NCI-H2081 (cell line): Measurements from ENCODE around the gene SCRN1.

Source experiments
- DNase-seq, 2 experiments: peaks; one replicate each; lab custom pipeline; 2025; lab: John Stamatoyannopoulos, UW

SCRN1 gene

DNA sequence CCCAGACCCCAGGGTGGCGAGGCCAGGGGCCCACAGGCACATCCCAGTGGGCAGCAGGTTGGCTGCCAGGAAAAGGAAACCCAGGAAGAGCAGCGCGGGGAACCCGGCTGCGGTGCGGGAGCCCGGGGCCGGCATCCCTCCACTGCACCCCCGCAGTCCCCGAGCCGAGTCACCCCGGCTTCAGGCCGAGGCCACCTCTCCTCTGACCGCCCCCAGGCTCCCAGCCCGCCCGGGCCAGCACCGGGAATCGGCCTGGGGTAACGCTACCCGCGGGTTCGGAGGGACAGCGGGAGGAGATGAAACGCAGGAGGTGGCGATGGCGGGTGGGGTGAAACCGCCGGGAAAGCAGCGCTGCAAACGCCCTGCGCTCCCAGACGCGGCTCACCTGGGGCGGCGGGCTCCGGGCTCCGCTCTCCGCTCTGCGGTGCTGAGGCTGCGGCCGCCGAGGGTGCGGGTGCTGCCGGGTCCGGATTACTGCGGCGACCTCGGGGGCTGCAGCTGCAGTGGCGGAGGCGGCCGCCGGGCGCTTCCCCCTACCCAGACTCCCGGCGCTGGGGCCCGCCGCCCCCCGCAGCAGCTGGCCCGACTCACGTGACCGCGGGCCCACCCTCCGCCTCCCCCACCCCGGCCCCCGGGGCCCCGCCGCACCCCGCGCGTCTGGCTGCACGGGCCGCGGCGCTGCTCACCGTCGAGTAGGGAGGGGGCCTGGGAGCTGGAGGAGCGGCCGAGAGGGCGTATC lies at the start of gene SCRN1:
SCRN1 (minus strand) TSS at position 545 of the 739 bp plus-strand sequence. CDS start 20,734 bp downstream, outside the sequence.
- DNase-seq, result peak; percentile 64 to 80

- no peak for DNase-seq
These were observed 48.8 kb upstream of the SCRN1 start for GRCh38 chr7:30038196-30038980.

DNA sequence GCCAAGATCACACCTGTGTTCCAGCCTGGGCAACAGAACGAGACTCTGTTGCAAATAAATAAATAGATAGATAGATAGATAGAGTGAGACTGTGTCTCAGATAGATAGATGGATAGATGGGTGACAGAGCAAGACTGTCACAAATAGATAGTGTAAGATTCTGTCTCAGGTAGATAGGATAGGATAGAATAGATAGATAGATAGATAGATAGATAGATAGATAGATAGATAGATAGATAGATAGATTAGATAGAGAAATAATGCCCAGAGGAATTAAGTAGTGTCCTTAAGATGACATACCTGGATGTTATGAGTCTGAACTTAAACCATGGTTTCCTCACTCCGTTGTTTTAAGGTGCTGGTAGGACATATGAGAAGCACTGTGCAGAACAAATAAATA lies 46.6 kb upstream of the SCRN1 start:
- no peak for DNase-seq

DNA sequence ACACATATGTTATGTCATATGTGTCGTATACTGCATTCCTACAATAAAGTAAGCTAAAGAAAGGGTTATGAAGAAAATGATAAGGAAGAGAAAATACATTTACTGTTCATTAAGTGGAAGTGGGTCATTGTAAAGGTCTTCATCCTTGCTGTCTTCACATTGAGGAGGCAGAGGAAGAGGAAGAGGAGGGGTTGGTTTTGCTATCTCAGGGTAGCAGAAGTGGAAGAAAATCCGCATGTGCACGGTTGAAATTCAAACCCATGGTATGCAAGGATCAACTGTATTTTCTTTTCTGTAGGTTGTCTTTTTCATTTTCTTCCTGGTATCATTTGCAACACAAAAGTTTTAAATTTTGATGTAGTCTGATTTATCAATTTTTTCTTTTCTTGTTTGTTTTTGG lies 44.9 kb upstream of the SCRN1 start:
- no peak for DNase-seq

DNA sequence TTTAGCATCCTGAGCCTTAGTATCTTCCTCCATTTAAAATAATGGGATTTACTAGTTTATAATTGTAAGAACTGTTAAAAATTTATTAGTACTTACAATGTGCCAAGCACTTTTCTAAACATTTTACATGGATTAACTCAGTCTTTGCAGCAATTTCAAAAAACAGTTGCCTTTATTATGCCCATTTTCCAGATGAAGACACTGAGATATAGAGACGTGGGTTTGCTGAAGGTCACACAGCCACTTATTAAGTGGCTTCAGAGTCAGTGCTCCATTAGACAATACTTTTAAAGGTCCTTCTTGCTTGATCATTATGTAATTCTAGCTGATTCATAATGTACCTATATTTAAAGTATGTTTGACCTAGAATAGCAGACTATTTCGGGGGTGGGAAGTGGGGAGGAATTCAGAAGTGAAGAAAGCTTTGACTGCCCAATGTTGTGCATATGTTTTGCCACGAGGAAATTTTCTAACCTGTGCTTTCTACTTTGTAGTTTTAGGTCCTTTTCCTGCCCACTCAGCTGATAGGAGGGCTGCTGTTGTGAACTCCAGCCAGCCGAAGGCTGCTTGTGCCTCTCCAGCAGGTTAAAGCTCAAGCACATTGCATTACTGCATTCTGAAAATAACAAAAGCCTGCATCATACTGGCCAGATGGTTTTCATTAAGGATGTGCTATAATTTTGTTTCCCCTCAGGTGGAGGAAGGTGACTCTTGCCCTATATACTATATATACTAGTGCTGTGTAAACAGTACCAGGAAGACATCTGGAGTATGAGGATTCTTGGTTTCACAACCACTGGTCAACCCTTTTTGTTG lies 42.9 kb upstream of the SCRN1 start:
- DNase-seq, result no peak

GRCh38 chr7:30029696-30030095 lies 40.1 kb upstream of the SCRN1 start:
- no peak for DNase-seq

DNA sequence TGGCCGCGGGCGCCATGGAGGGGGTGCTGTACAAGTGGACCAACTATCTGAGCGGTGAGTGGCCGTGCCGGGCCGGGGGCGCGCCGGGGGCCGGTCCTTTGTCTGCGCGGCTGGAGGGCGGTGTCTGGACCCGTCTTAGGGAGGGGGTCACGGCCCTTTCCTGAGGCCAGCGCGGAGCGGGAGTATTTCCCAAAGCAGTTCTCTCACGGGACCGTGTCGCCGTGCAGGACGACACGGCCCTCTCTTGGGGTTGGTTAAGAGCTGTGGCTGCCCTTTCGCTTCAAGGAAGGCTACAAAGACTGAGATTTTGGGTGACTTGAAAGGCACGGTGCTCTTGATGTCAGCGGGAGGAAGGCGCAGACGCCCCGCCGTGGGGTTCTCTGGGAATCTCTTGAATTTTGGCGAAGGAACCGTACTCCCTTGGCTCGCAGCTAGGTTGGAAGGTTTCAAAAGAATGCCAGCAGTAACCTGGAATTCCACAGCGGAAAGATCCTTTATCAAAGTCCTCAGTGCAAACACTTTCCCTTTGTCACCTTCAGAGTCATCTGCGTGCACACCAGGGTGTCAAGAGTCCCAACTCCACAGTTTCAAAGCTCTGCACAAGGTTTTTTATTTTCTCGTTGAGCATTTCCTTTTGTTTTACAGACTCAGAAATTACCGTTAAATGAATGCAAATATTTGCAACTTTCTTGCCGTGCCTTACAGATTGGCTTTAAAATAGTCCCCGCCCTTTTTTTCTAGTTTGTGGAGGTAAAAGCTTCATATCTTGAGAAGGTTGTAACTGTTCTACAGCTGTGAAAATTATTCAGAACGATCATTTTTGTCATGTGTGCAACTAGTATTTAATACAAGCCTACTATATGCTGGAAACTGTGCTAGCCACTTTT lies 39.4 kb upstream of the SCRN1 start:
- peak in 1 of 2 experiments; percentile 30 for DNase-seq

GRCh38 chr7:30028216-30028748 lies 38.7 kb upstream of the SCRN1 start, which contains the start of gene PLEKHA8:
PLEKHA8 (plus strand) TSS chr7:30028412; CDS start chr7:30028763, 351 bp downstream.
- DNase-seq, result peak; percentile 80 to 86

DNA sequence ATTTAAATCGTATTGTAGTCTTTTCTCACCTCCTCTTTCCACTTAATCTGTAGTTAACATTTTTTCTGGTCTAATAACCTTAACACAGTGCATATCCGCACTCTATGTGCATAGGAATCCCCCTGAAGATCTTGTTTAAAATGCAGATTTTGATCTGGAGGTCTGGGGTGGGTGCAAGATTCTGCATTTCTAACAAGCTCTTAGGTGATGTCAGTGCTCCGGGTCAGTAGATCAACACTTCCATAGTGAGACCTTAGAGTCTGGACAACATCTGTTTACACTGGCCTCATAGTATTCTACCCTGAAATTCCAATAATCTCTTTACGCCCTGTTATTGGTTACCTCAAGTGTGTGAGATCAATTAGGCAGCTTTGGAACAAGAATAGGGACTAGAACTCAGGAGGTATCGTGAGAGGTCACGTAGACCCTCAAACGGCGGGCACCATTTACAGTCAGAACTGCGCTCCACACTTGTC lies 38.2 kb upstream of the SCRN1 start:
- no peak for DNase-seq

DNA sequence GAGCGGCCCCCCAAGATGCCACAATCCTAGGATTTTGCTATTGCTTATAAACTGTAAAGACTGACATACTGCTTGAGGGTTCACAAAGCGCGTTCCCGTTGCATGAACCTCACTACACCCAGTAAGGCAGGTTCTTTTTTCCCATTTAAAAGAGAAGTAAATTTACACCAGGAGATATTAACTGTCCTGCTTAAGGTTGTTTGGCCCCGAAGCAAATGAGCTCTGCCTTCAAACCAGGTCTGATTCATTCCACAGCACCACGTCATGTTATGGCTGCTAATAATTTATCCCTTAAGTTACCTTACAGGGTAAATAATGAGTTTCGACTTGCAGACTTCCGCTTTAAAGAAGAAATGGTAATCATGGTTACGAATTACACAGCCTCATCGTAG lies 37.5 kb upstream of the SCRN1 start:
- peak in 1 of 2 experiments; percentile 54 for DNase-seq

GRCh38 chr7:30026229-30027064 lies 36.8 kb upstream of the SCRN1 start, which contains the start of gene FKBP14:
FKBP14 (minus strand) TSS chr7:30026702; CDS start chr7:30026508, 194 bp downstream.
- peak; percentile 99 to 100 for DNase-seq

- no peak for DNase-seq
These were observed 33.9 kb upstream of the SCRN1 start for GRCh38 chr7:30023524-30023923.

DNA sequence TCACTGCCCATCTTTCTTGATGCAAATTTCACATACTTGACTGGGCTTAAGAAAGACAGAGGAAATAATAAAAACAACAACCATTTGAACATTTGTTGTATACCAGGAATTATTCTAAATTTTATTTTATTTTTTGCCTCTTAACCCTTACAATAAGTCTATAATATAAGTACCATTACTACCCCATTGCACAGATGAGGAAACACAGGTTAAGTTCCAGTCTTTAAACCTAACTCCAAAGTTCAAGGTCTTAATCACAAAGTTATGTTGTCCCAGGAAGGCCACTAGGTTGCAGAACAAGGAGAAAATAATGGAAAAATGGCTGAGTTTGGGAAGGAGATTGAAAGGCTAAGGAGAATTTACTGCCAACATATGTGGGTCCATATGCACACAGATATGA lies 33.4 kb upstream of the SCRN1 start:
- DNase-seq, result no peak

DNA sequence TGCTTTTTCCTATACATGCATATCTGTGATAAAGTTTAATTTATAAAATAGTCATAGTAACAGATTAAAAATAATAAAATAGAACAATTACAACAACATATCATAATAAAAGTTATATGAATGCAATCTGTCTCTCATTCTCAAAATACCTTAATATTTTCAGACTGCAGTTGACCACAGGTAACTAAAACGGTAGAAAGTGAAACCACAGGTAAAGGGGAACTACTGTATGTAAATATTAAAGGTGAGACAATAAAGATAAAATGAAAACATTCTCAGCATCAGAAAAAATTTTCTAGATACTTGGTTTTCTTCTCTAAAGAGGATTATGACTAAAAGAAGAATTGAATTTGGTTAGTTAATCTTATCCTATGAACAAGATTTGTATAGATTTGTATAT lies 30.9 kb upstream of the SCRN1 start:
- no peak for DNase-seq

- DNase-seq, result no peak
These were observed 30.4 kb upstream of the SCRN1 start for GRCh38 chr7:30019960-30020359.

DNA sequence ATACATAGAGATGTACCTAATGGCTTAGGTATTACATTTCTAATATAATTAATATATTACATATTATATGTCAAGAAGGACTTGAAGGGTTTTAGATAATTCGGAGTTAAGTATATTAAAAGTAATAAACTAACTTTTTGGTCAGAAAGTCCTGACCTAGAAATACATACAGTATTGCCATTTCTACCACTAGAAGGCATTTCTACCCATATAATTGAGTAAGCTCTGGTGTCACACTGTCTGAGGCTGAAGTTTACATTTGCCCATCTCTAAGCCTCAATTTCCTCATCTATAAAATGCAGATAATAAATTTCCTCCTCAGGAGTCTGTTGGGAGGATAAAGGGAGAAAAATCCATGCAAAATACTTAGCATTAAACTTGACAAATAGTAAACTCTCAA lies 29.8 kb upstream of the SCRN1 start:
- no peak for DNase-seq

GRCh38 chr7:30018451-30018850 lies 28.9 kb upstream of the SCRN1 start:
- DNase-seq, result no peak

- DNase-seq, result no peak
These were observed 23.2 kb upstream of the SCRN1 start for GRCh38 chr7:30012757-30013156.

GRCh38 chr7:30010021-30010420 lies 20.4 kb upstream of the SCRN1 start:
- no peak for DNase-seq

DNA sequence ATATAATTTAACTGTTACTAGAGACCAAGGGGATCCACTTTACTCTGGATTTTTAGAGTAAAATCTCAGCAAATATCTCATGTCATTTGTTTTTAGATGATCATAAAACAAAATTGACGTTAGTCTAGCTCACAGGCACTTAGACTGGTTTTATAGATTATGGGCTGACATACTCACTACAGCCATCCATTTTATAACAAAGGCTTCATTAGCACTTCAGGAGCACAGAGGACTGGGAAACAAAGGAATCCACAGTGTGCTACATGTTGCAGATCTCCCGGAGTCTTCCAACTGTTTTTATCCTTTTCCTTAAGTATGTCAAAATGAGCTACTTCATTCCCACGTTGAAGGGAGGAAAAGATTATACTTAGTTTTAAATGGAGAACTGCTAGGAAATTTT lies 15.9 kb upstream of the SCRN1 start:
- no peak for DNase-seq
